KMS-11 (cell line): ENCODE data around the gene EIF2B4.

Source experiments
- H2AFZ ChIP-seq: fragments of 200-600 bp; sonication (generic); 2 replicates; pipeline ENCODE4 v1.6.1; 2016; ENCODE audit warnings: antibody characterized with exemption, mixed run types, low read depth
- H3K27ac ChIP-seq: fragments of 200-600 bp; sonication (generic); 2 replicates; pipeline ENCODE4 v1.6.1; 2016; ENCODE audit warnings: mild to moderate bottlenecking, mixed run types
- H3K27me3 ChIP-seq: fragments of 200-600 bp; sonication (generic); 2 replicates; pipeline ENCODE4 v1.6.1; 2017; ENCODE audit warnings: mild to moderate bottlenecking, low read depth, mixed run types, moderate library complexity; ENCODE audit not compliant: insufficient read depth
- H3K36me3 ChIP-seq: fragments of 200-600 bp; sonication (generic); 2 replicates; pipeline ENCODE4 v1.6.1; 2017; ENCODE audit warnings: mild to moderate bottlenecking, mixed run types; ENCODE audit not compliant: insufficient read depth
- H3K4me1 ChIP-seq: fragments of 200-600 bp; sonication (generic); 2 replicates; pipeline ENCODE4 v1.6.1; 2016; ENCODE audit warnings: mild to moderate bottlenecking, low read depth, mixed run types; ENCODE audit not compliant: poor library complexity, severe bottlenecking
- H3K4me2 ChIP-seq: fragments of 200-600 bp; sonication (generic); 2 replicates; pipeline ENCODE4 v1.7.0; 2016; ENCODE audit warnings: mild to moderate bottlenecking, mixed run types
- H3K4me3 ChIP-seq: fragments of 200-600 bp; sonication (generic); IDR thresholded peaks from 2 replicates; pipeline ENCODE4 v1.6.1; 2017; ENCODE audit warnings: low read depth, low read length, mixed read lengths; ENCODE audit not compliant: insufficient read depth
- H3K79me2 ChIP-seq: fragments of 200-600 bp; sonication (generic); 2 replicates; pipeline ENCODE4 v1.6.1; 2016; ENCODE audit warnings: low read depth, mixed run types; ENCODE audit not compliant: insufficient read depth
- H3K9ac ChIP-seq: fragments of 200-600 bp; sonication (generic); 2 replicates; pipeline ENCODE4 v1.6.1; 2016; ENCODE audit warnings: mild to moderate bottlenecking, mixed run types
- H4K20me1 ChIP-seq: fragments of 200-600 bp; sonication (generic); 2 replicates; pipeline ENCODE4 v1.6.1; 2016; ENCODE audit warnings: mild to moderate bottlenecking, mixed run types; ENCODE audit not compliant: insufficient read depth
- CTCF ChIP-seq: fragments of 200-600 bp; sonication (generic); conservative IDR thresholded peaks from 2 replicates; pipeline ENCODE4 v1.6.1; 2017; ENCODE audit warnings: low read depth, mild to moderate bottlenecking, antibody characterized with exemption, low read length, moderate library complexity, mixed read lengths

EIF2B4 gene

GRCh38 chr2:27393225-27393624, 23.1 kb upstream of the EIF2B4 start:
- H3K27ac ChIP-seq: no peak overlapping the region
- H3K79me2 ChIP-seq: peaks cover 86% of the 10 kb centered on the region
- no peaks in the 10 kb centered on the region for H3K27me3 ChIP-seq
- TF ChIP-seq CTCF: no peak
- no peak overlapping the region for H3K4me2 ChIP-seq
- peaks cover 6% of the 10 kb centered on the region for H3K4me1 ChIP-seq
- H2AFZ ChIP-seq: no peak overlapping the region
- H4K20me1 ChIP-seq: 0 out of 2 replicates have a peak, but pooled peaks cover 5% of the 10 kb centered on the region
- no peak overlapping the region for H3K9ac ChIP-seq
- no peaks in the 10 kb centered on the region for H3K36me3 ChIP-seq
- H3K4me3 ChIP-seq: no peak overlapping the region

GRCh38 chr2:27390822-27391679, 20.9 kb upstream of the EIF2B4 start:
- no peak for TF ChIP-seq CTCF
- Histone ChIP-seq H3K36me3 (no peaks in the 10 kb centered on the region), H3K79me2 (peaks cover 65% of the 10 kb centered on the region), H3K27ac (no peak overlapping the region), H3K4me3 (no peak overlapping the region), H4K20me1 (0 out of 2 replicates have a peak, but pooled peaks cover 5% of the 10 kb centered on the region), H2AFZ (no peak overlapping the region), H3K9ac (no peak overlapping the region), H3K4me2 (no peak overlapping the region), H3K27me3 (no peaks in the 10 kb centered on the region), H3K4me1 (peaks cover 2% of the 10 kb centered on the region)

- H3K4me2 ChIP-seq: no peak overlapping the region
Measured at GRCh38 chr2:27381577-27382181, 11.5 kb upstream of the EIF2B4 start.

More at GRCh38 chr2:27381577-27382181, 11.5 kb upstream of the EIF2B4 start:
- no peaks in the 10 kb centered on the region for H3K4me1 ChIP-seq
- no peak overlapping the region for H3K9ac ChIP-seq
- no peaks in the 10 kb centered on the region for H4K20me1 ChIP-seq
- 0 out of 2 replicates have a peak, but pooled peaks cover 8% of the 10 kb centered on the region for H3K79me2 ChIP-seq
- no peak overlapping the region for H2AFZ ChIP-seq
- TF ChIP-seq CTCF: no peak
- no peak overlapping the region; the same call in 1 of the 2 replicates for H3K27ac ChIP-seq
- H3K4me3 ChIP-seq: no peak overlapping the region
- H3K27me3 ChIP-seq: no peaks in the 10 kb centered on the region
- peaks cover 16% of the 10 kb centered on the region; the same call in 1 of the 2 replicates for H3K36me3 ChIP-seq
